Upper lobe of right lung (tissue), 1 donor: Measurements from ENCODE around the gene PAQR3. TPM values are rescaled to one million over a fixed set of nuclear protein-coding genes. Genes with fewer than 3 reads are reported as not detected.

Source experiments
- ATAC-seq: fragments of 200-7000 bp; cut with Tn5 transposase; one replicate; pipeline ENCODE4 v1.9.1; 2020; ENCODE audit warnings: mild to moderate bottlenecking, moderate library complexity
- DNase-seq: peaks from one replicate; pipeline ENCODE4 v3.0.0-alpha.2; 2020
- H3K27ac ChIP-seq: fragments of 200-600 bp; one replicate; pipeline ENCODE4 v1.8.0; 2022
- H3K27me3 ChIP-seq: fragments of 200-600 bp; one replicate; pipeline ENCODE4 v1.8.0; 2022; ENCODE audit warnings: mild to moderate bottlenecking
- H3K36me3 ChIP-seq: fragments of 200-600 bp; one replicate; pipeline ENCODE4 v1.8.0; 2022
- H3K4me1 ChIP-seq: fragments of 200-600 bp; one replicate; pipeline ENCODE4 v1.8.0; 2022
- H3K4me3 ChIP-seq: fragments of 200-600 bp; one replicate; pipeline ENCODE4 v1.8.0; 2022; ENCODE audit warnings: mild to moderate bottlenecking
- H3K9me3 ChIP-seq: fragments of 200-600 bp; one replicate; pipeline ENCODE4 v1.8.0; 2022
- intact Hi-C: fragments of 100-400 bp; cut with DNase I; formaldehyde crosslinking; loops from one replicate; pipeline ENCODE4 v1.11.0; 2022
- total RNA-seq: library from RNA; stranded (reverse); fragmentation: NEBNext Ultra II Directional; extraction: Animal tissue kit (Norgen Biotek cat#: 25700); gene quantifications from one replicate; pipeline ENCODE4 v1.2.1, GENCODE V29; 2021
- TF ChIP-seq, protein P1 (sequence below): fragments of 200-600 bp; IDR thresholded peaks from one replicate; pipeline ENCODE4 v1.8.0; 2022; ENCODE audit warnings: antibody characterized with exemption
- donor health status: DM: no; HTN: yes; CAD: no; lungs with severe emphysema.

The PAQR3 gene
- total RNA-seq, 1 donor from 2014 or later = 9.8 TPM

DNA sequence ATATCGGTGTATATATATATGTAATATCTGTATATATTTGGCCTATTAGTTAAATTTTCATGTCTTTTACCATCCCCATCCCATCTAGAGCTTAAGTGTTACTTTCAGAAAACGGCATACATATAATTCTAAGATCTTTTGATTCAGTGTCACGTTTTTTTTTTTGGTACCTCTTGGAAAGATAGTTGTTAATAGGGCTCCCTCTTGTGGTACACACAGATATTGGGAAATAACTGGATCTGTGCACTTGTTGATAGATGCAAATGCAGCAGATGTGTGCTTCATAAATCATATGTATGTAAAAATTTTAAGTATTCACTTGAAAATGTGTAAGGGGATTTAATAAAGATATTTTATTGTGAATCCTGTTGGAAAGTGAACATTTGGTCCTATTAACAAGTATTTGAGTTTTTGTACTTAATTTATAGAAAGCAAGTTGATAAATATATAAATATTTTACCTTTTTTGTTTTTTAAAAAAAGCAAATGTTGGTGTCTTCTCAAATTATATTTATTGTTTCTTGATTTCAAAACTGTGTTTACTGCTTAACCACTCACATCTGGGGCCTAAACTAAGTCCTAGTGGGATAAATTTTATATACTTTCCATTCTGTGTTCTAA is 74.7 kb downstream of the PAQR3 start:
- Histone ChIP-seq H3K27ac (no peak overlapping the region), H3K27me3 (no peaks in the 10 kb centered on the region), H3K36me3 (peaks cover 34% of the 10 kb centered on the region), H3K4me1 (no peaks in the 10 kb centered on the region), H3K9me3 (no peaks in the 10 kb centered on the region), H3K4me3 (no peak overlapping the region)
- TF ChIP-seq, protein P1, sequence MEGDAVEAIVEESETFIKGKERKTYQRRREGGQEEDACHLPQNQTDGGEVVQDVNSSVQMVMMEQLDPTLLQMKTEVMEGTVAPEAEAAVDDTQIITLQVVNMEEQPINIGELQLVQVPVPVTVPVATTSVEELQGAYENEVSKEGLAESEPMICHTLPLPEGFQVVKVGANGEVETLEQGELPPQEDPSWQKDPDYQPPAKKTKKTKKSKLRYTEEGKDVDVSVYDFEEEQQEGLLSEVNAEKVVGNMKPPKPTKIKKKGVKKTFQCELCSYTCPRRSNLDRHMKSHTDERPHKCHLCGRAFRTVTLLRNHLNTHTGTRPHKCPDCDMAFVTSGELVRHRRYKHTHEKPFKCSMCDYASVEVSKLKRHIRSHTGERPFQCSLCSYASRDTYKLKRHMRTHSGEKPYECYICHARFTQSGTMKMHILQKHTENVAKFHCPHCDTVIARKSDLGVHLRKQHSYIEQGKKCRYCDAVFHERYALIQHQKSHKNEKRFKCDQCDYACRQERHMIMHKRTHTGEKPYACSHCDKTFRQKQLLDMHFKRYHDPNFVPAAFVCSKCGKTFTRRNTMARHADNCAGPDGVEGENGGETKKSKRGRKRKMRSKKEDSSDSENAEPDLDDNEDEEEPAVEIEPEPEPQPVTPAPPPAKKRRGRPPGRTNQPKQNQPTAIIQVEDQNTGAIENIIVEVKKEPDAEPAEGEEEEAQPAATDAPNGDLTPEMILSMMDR = peak; percentile 90
- ATAC-seq (peak; percentile 84), DNase-seq (no peak)
- intact Hi-C loops = loop anchor here (5.0 kb wide), 1 partner anchor 252 kb away; no protein-coding TSS in a partner anchor

DNA sequence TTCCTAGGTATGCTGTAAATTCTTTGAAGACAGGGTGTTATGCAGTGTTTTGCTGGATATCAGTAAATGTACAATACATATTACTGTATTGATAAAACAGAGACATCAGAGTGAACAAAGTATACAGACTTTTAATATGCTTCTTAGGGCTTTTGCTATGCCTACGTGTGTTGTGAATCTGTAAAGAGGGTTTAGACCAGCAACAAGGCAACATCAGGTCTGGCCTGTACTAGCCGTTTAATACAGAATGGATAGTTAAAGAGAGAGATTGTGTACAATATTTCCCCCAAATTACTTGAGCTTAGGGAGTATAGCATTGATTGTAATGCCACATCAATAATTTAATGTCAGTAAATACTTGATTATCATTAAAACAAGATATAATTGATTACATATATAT is 75.2 kb downstream of the PAQR3 start:
- no peak for ATAC-seq
- Histone ChIP-seq H3K36me3 (peaks cover 38% of the 10 kb centered on the region), H3K27me3 (no peaks in the 10 kb centered on the region), H3K9me3 (no peaks in the 10 kb centered on the region), H3K4me3 (no peak overlapping the region), H3K4me1 (no peaks in the 10 kb centered on the region), H3K27ac (no peak overlapping the region)
- no peak for DNase-seq
- intact Hi-C loops = no loop called here
- TF ChIP-seq, protein P1 = no peak

DNA sequence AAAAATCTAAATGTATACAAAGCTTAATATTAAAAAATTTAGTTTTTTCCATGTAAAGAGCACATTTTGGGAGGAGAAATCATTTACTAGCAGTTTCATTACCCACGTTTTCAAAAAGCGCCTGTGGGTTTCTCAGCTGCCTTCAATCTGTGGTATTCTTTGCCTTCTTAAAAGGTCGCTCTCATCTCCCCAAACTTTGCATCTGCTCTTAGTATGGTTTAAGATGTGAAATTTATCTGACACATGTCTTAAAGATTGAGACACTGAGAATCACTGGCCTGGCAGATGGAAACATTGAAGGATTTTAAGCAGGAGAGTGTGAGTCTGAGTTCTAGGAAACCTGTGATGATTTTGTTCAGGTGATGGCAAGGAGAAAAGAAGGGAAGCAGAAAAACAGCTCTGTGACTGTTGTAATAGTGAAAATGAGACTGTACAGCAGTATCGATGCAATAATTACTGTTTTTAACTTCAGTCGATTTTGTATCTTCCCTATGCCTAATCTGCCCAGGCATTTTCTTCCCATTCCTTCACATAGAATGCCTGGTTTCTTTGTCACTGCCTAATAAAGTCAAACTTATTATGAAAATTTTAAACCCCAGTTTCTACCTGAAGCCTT is 75.9 kb downstream of the PAQR3 start:
- Histone ChIP-seq H3K4me3 (no peak overlapping the region), H3K9me3 (no peaks in the 10 kb centered on the region), H3K27me3 (no peaks in the 10 kb centered on the region), H3K27ac (no peak overlapping the region), H3K4me1 (no peaks in the 10 kb centered on the region), H3K36me3 (peaks cover 38% of the 10 kb centered on the region)
- TF ChIP-seq, protein P1 = no peak
- intact Hi-C loops = no loop called here
- DNase-seq (no peak), ATAC-seq (no peak)

DNA sequence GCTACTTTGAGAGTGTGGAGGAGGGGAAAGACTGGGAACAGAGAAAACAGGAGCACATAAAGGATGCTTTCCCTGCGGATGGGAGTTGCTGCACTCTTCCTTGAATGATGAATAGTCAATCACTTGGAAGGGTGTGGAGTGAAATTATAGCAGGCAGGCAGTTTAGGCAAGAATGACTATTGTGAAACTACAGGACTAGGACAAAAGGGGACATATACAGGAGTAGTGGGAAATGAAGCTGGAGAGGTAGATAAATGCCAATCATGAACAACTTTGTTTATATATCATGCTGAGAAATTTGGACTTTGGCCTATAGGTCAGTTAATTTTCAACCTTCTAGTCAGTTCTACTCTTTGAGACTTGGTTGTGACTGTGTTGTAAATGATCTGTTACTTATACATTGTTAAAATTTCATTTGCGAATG is 76.9 kb downstream of the PAQR3 start:
- Histone ChIP-seq H3K27me3 (no peaks in the 10 kb centered on the region), H3K27ac (no peak overlapping the region), H3K4me1 (no peaks in the 10 kb centered on the region), H3K4me3 (no peak overlapping the region), H3K36me3 (peaks cover 33% of the 10 kb centered on the region), H3K9me3 (no peaks in the 10 kb centered on the region)
- intact Hi-C loops = no loop called here
- no peak for DNase-seq
- TF ChIP-seq, protein P1 = no peak
- ATAC-seq = no peak

Other genes with a start within 250 kb of the PAQR3 start
- gene BMP2K, start 163.1 kb downstream of the PAQR3 start, total RNA-seq = 45.6 TPM